Muscle layer of colon (tissue), 2 donors: ENCODE results near the gene MYO3A.
"Not testable (repeated sequence)": the region's sequence is repeated elsewhere in the genome, so short reads cannot be mapped to it uniquely, and the experiment has no call there.

Source experiments
- H3K27ac ChIP-seq: one replicate; pipeline ENCODE4 v1.7.0; 2013; ENCODE audit warnings: low read depth, mild to moderate bottlenecking, low read length, moderate library complexity
- H3K27me3 ChIP-seq, 2 donors: one replicate each; pipeline ENCODE4 v1.7.0; 2013; ENCODE audit warnings: low read length in 2 of 2, mild to moderate bottlenecking in 2 of 2; ENCODE audit not compliant: insufficient read depth in 2 of 2, control insufficient read depth in 1 of 2
- H3K36me3 ChIP-seq: one replicate; pipeline ENCODE4 v1.7.0; 2013; ENCODE audit warnings: mild to moderate bottlenecking, low read length; ENCODE audit not compliant: insufficient read depth
- H3K4me1 ChIP-seq: one replicate; pipeline ENCODE4 v1.7.0; 2013; ENCODE audit warnings: mild to moderate bottlenecking, low read length; ENCODE audit not compliant: insufficient read depth
- H3K4me3 ChIP-seq, 2 donors: one replicate each; pipeline ENCODE4 v1.7.0; 2013; ENCODE audit warnings: low read length in 2 of 2, low read depth in 1 of 2, mild to moderate bottlenecking in 1 of 2, moderate library complexity in 1 of 2
- H3K9ac ChIP-seq: one replicate; pipeline ENCODE4 v1.7.0; 2013; ENCODE audit warnings: low read length
- H3K9me3 ChIP-seq: one replicate; pipeline ENCODE4 v1.7.0; 2013; ENCODE audit warnings: mild to moderate bottlenecking, low read length
- donor health status: abdominal sarcoma.
- donor health status: Adenocarcinoma of cecum.

MYO3A gene

DNA sequence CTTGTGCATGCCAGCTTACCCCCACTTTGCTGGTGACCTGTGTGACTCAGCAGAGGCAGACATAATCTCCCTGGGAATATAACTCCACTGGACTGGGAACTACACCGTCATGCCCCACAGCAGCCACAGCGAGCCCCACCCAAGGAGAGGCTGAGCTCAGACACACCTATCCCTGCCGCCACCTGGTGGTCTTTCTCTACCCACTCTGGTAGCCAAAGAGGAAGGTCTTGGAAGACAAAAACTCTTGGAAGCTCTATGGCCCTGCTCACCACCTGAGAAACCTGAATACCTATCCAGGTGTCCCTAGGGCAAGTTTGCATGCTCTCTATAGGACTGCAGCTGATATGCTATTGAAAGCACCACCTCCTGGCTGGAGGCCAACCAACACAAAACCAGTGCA, 48.1 kb downstream of the MYO3A start:
- Histone ChIP-seq H3K4me3 (no peak overlapping the region), H3K36me3 (no peaks in the 10 kb centered on the region), H3K27ac (no peak overlapping the region), H3K9ac (no peak overlapping the region), H3K9me3 (no peaks in the 10 kb centered on the region), H3K4me1 (no peaks in the 10 kb centered on the region), H3K27me3 (no peaks in the 10 kb centered on the region)

DNA sequence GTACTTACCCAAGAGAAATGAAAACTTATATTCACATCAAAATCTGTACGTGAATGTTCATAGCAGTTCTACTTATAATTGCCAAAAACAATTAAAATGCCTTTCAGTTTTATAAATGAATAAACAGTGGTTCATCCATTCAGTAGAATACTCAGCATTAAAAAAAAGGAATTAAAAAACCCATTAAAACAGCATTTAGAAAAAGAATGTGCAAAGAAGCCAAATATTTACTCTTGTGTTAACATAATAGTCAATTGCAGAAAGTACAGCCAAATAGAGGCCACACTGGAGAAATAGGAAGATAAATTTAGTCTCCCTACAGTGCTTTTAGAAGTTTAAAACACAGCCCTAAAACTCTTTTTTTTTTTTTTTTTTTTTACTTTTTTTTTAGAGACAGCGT, 54.6 kb downstream of the MYO3A start:
- Histone ChIP-seq H3K36me3 (no peaks in the 10 kb centered on the region), H3K4me1 (no peaks in the 10 kb centered on the region), H3K27me3 (no peaks in the 10 kb centered on the region), H3K4me3 (no peak overlapping the region), H3K9ac (no peak overlapping the region), H3K27ac (no peak overlapping the region), H3K9me3 (no peaks in the 10 kb centered on the region)

DNA sequence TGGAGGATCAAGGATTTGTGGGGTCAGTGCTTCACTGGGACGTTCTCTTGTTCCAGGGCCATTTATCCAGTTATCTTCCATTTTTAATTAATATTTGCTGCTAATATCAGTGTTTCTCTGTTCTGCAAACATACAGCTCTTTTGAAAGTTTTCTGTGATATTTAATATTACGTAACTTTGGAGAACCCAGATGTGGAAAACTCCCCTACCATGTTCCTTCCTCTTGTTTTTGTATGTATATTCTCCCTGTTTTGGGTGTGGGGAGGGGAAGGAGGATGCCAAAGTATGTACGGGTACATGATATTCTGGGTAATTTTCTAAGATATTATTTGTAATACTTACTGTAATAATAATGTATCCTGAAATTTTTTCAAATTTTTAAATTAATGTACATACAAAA, 55.9 kb downstream of the MYO3A start:
- H3K9ac ChIP-seq = no peak overlapping the region
- no peak overlapping the region for H3K27ac ChIP-seq
- no peaks in the 10 kb centered on the region for H3K4me1 ChIP-seq
- no peaks in the 10 kb centered on the region for H3K9me3 ChIP-seq
- no peak overlapping the region for H3K4me3 ChIP-seq
- no peaks in the 10 kb centered on the region for H3K36me3 ChIP-seq
- H3K27me3 ChIP-seq = no peaks in the 10 kb centered on the region

DNA sequence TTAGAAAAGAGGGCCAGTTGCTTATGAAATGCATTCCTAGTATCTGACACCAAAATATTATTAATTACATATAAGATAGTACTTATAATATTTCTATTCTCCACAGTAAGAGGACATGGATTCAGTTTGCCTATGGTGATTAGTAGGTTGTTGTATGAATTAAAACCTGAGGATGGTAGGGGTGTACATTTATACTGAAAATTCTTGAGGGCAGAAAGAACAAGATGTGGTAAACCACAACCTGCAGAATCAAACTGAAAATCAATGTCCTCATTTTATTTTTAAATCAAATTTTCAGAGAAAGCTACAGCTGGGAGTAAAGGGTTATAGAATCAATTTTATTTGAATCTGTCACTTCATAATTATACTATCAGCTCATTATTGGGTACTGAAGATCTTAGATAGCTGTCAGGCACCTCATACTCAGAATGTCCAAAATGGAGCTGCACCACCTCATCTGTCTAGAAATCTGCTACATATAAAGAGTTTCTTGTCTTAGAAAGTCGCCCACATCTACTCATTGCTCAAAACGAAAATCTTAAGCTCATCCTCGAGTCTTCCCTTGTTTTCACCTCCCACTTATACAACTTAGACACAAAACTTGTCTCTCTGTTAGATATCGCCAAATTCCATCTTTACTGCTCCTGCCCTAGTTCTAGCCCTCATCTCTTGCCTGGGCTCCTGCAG, 65.4 kb downstream of the MYO3A start:
- H3K4me1 ChIP-seq = no peaks in the 10 kb centered on the region
- H3K9me3 ChIP-seq = no peaks in the 10 kb centered on the region
- H3K4me3 ChIP-seq = no peak overlapping the region
- H3K9ac ChIP-seq = no peak overlapping the region
- no peak overlapping the region for H3K27ac ChIP-seq
- no peaks in the 10 kb centered on the region for H3K27me3 ChIP-seq
- no peaks in the 10 kb centered on the region for H3K36me3 ChIP-seq

DNA sequence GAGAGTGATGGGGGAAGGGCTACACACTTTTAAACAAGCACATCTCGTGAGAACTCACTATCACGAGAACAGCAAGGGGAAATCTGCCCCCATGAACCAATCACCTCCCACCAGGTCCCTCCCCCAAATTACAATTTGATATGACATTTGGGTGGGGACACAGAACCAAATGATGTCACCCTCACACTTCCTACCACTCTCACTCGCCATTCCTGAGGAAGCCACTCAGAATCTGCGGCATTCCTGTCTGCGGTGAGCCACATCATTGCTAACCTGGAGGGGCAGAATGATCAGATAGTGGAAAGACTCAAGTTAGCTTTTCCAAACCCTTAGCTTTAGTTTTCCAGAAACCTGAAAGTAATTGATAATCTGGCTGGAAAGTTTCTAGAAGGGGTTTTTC, 66.9 kb downstream of the MYO3A start:
- Histone ChIP-seq H3K9me3 (no peaks in the 10 kb centered on the region), H3K4me3 (no peak overlapping the region), H3K27me3 (no peaks in the 10 kb centered on the region), H3K4me1 (no peaks in the 10 kb centered on the region), H3K36me3 (no peaks in the 10 kb centered on the region), H3K27ac (no peak overlapping the region), H3K9ac (no peak overlapping the region)

DNA sequence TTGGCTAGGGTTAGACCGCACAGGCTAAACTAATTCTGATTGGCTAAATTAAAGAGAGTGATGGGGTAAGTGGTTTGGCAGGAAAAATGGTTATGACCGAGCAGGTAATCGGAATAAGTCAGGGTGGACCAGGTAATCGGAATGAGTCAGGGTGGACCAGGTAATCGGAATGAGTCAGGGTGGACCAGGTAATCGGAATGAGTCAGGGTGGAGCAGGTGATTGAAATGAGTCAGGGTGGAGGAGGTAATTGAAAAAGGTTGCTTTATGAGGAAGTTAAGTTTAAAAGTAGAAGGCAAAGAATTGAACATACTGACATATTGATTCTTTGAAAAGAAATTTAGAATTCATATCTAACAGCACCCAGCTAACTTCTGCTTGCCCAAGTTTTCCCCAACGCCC, 68.4 kb downstream of the MYO3A start:
- not testable (repeated sequence) for H3K4me1 ChIP-seq, H3K4me3 ChIP-seq, H3K27ac ChIP-seq, H3K36me3 ChIP-seq, H3K9ac ChIP-seq, H3K27me3 ChIP-seq, H3K9me3 ChIP-seq

DNA sequence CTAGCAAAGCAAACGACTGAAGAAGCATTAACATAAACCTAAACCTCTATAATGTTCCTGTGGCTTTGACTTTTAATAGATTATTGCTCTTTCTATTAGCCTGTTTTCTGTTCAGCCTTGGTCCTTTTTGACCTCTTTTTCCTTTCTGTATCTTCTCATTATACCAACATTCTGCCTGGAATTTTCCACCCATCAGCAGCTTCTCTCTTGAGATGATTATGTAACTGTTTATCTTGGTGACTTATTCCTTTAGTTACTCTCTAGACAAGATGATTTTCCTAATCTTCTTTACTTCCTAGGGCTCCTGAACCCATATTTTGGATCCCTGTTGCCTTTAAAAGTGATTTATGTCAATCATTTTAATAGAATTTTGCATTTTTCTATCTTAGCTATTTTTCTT, 81.1 kb downstream of the MYO3A start:
- no peaks in the 10 kb centered on the region for H3K4me1 ChIP-seq
- H3K36me3 ChIP-seq = no peaks in the 10 kb centered on the region
- no peak overlapping the region for H3K27ac ChIP-seq
- H3K9me3 ChIP-seq = no peaks in the 10 kb centered on the region
- H3K9ac ChIP-seq = no peak overlapping the region
- no peaks in the 10 kb centered on the region for H3K27me3 ChIP-seq
- no peak overlapping the region for H3K4me3 ChIP-seq

DNA sequence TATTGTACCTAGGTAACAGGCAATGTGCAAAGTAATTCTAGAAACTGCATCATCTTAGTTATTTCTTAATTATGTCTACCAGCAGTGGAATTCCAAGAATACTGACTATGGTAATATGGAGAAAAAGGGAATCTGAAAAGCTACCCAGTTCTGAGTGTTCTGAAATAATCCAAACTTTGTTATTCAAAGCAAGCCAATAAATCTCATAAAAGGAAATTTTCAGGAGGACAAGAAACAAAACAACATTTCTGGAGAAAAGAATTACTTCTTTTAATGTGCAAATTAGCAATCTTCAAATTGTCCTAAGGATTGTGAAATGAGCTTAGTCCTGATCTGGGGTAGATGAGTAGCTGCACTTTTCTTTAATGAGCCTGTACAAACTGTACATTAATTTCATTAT, 88.8 kb downstream of the MYO3A start:
- Histone ChIP-seq H3K4me1 (no peaks in the 10 kb centered on the region), H3K9me3 (no peaks in the 10 kb centered on the region), H3K27ac (no peak overlapping the region), H3K27me3 (no peaks in the 10 kb centered on the region), H3K9ac (no peak overlapping the region), H3K36me3 (no peaks in the 10 kb centered on the region), H3K4me3 (no peak overlapping the region)

DNA sequence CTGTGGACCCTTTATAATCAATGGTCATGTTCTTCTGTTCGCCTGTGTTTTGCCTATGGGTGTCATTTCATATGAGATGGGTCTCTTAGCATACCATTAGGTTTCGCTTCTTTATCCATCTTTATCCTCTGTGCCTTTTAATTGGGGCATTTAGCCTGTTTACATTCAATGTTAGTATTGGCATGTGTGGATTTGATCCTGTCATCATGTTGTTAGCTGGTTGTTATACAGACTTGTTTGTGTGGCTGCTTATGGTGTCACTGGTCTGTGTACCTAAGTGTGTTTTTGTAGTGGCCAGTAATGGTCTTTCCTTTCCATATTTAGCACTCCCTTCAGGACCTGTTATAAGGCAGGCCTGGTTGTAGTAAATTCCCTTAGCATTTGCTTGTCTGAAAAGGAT, 90.3 kb downstream of the MYO3A start:
- Histone ChIP-seq H3K9ac (no peak overlapping the region), H3K4me3 (no peak overlapping the region), H3K27me3 (no peaks in the 10 kb centered on the region), H3K9me3 (no peaks in the 10 kb centered on the region), H3K27ac (no peak overlapping the region), H3K36me3 (no peaks in the 10 kb centered on the region), H3K4me1 (no peaks in the 10 kb centered on the region)

DNA sequence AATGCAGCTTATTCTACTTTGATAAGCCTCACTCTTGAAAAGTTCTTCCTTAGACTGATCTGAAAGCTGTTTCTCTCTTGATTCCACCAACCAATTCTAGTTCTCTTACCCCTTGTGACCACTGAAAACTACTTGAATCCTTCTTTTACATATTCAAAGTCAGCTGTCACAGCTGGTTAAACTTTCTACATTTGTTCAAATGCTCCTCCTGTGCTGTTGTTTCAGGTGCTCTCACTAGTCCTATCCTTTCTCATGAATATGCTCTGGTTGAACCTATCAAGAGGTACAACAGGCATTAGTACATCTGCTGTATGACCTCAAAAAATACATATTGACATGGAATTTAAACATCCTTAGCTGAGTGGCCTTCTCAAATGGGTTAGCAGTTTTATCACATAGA, 91.5 kb downstream of the MYO3A start:
- H3K27ac ChIP-seq = no peak overlapping the region
- H3K4me1 ChIP-seq = no peaks in the 10 kb centered on the region
- H3K27me3 ChIP-seq = no peaks in the 10 kb centered on the region
- H3K4me3 ChIP-seq = no peak overlapping the region
- no peaks in the 10 kb centered on the region for H3K9me3 ChIP-seq
- H3K36me3 ChIP-seq = no peaks in the 10 kb centered on the region
- H3K9ac ChIP-seq = no peak overlapping the region

DNA sequence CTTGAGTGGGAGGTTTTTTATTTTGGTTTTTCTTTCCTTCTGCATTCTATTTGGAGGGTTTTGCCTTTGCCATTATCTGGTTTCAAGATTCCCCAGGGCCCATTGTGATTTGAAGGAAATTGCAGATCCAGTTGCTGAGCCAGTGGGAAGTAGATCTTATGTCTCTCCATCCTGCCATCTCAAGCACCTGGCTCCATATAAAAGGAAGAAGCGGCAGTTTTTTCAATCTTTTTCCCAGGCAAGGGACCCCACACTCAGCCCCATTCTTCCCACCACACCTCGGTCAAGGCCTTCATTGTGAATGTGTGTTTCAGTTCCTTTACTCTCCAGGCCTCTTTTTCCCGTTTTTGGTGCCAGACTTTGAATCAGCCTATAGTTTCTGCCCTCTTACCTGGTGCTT, 95.8 kb downstream of the MYO3A start:
- no peak overlapping the region for H3K9ac ChIP-seq
- H3K4me3 ChIP-seq = no peak overlapping the region
- no peaks in the 10 kb centered on the region for H3K27me3 ChIP-seq
- no peaks in the 10 kb centered on the region for H3K4me1 ChIP-seq
- H3K36me3 ChIP-seq = no peaks in the 10 kb centered on the region
- no peaks in the 10 kb centered on the region for H3K9me3 ChIP-seq
- no peak overlapping the region for H3K27ac ChIP-seq

DNA sequence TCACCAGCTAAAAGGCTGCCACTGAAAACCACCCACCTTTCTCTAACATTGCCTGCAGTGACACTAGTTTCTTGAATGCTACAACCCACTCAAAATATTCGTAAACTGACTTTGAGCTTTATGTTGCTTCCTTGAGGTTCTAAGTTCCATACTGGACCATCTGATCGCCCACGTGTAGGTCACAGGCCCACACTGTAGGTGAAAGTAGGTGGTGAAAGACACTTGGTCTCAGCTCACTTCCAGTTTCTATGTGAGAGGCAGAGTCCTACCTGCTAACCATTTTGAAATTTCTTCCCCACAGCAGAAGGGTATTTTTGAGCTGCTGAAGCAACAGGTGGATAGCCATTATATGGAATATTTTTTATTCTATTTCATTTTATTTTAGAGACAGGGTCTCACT, 97.3 kb downstream of the MYO3A start:
- Histone ChIP-seq H3K27ac (no peak overlapping the region), H3K9me3 (no peaks in the 10 kb centered on the region), H3K4me3 (no peak overlapping the region), H3K9ac (no peak overlapping the region), H3K36me3 (no peaks in the 10 kb centered on the region), H3K4me1 (no peaks in the 10 kb centered on the region), H3K27me3 (no peaks in the 10 kb centered on the region)
